ENCODE measurements around the gene KRTAP4-8. TPM values are rescaled to one million over a fixed set of nuclear protein-coding genes. Genes with fewer than 3 reads are reported as not detected.

Gene KRTAP4-8
- total and polyA plus RNA-seq, 2 of the 8 experiments (the other 6 are each of a cell fraction or from before 2014, with no cell fraction given): not detected

DNA sequence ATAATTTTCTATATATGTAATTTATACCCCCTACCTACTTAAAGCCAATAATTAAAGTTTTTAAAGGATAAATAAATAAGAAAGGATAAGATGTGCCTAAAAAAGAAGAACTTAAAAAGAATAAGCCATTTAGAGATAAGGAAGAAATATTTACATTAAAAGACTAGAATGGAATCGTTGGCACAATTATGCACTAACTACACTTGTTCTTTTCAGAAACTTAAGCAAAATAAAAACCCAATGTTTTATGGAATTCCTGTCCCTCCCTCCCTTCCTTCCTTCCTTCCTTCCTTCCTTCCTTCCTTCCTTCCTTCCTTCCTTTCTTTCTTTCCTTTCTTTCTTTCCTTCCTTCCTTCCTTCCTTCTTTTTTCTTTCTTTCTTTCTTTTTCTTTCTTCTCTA is 46.9 kb upstream of the KRTAP4-8 start:
- H3K56ac ChIP-seq (replicated peaks; ENCODE audit: insufficient read length, low read depth, low read length): no peak overlapping the region
- H2AK5ac ChIP-seq (ENCODE audit: low read depth, low read length): no peak overlapping the region
- H2BK15ac ChIP-seq (ENCODE audit: low read length): no peak overlapping the region
- H3K4me3 ChIP-seq (ENCODE audit: extremely low read depth in 1 of 4, insufficient read depth in 2 of 4, low read depth in 3 of 4, low read length in 4 of 4): no peak overlapping the region
- no peak overlapping the region for H3K14ac ChIP-seq (ENCODE audit: insufficient read length)
- H3K4me1 ChIP-seq (replicated peaks in 1 of 4; ENCODE audit: control insufficient read depth in 3 of 4, insufficient read depth in 4 of 4, low read length in 3 of 4): no peaks in the 10 kb centered on the region
- H2BK5ac ChIP-seq (ENCODE audit: low read depth, low read length): no peak overlapping the region
- CTCF ChIA-PET (ENCODE audit: partially characterized antibody): no interaction called here
- H3K4me2 ChIP-seq (ENCODE audit: insufficient read depth in 1 of 2, low read depth in 2 of 2, low read length in 2 of 2): no peak overlapping the region
- no peak for FAIRE-seq
- no peak overlapping the region for H2BK12ac ChIP-seq (ENCODE audit: low read depth, low read length)
- WGBS, 2 experiments (ENCODE audit: extremely low coverage in 1 of 2, insufficient coverage in 1 of 2, insufficient read length in 1 of 2, insufficient replicate concordance in 2 of 2, low coverage in 1 of 2, low lambda C conversion rate in 2 of 2, missing lambda C conversion rate in 1 of 2): 100% methylated on average over 1 of the region's 1 CpG; no CpG with 5 or more reads in 1 of the 2 experiments
- no peak overlapping the region for H2BK20ac ChIP-seq (ENCODE audit: low read length)
- no peak overlapping the region for H4K5ac ChIP-seq (ENCODE audit: insufficient read length, low read depth, low read length)
- no peaks in the 10 kb centered on the region for H4K20me1 ChIP-seq (replicated peaks in 1 of 2; ENCODE audit: control insufficient read depth in 1 of 2, insufficient read depth in 2 of 2, low read length in 2 of 2)
- H3K4ac ChIP-seq (replicated peaks; ENCODE audit: insufficient read length, low read depth, low read length): no peak overlapping the region
- no peaks in the 10 kb centered on the region for H3K79me1 ChIP-seq (ENCODE audit: low read depth, low read length)
- H2BK120ac ChIP-seq (replicated peaks; ENCODE audit: low read depth, low read length): no peak overlapping the region
- H3K9me3 ChIP-seq (ENCODE audit: insufficient read depth in 2 of 2, low read depth in 1 of 2, low read length in 1 of 2): peaks cover 10 to 12% of the 10 kb centered on the region in 2 experiments; a peak in 3 of 4 replicates
- no peaks in the 10 kb centered on the region for H3K27me3 ChIP-seq (replicated peaks in 1 of 4; ENCODE audit: control insufficient read depth in 3 of 4, extremely low read depth in 1 of 4, insufficient read depth in 3 of 4, low read length in 3 of 4)
- POLR2A ChIA-PET (ENCODE audit: partially characterized antibody): no interaction called here
- H3K27ac ChIP-seq (ENCODE audit: low read depth, low read length): no peak overlapping the region
- H4K8ac ChIP-seq (ENCODE audit: extremely low read depth, insufficient read depth, low read length): no peak overlapping the region
- H3K18ac ChIP-seq (ENCODE audit: extremely low read depth, low read length): no peak overlapping the region
- H2AFZ ChIP-seq (ENCODE audit: low read length): no peak overlapping the region
- no peaks in the 10 kb centered on the region for H3K79me2 ChIP-seq (ENCODE audit: control insufficient read depth in 1 of 2, insufficient read depth in 2 of 2, low read length in 2 of 2)
- no peak overlapping the region for H4K91ac ChIP-seq (replicated peaks; ENCODE audit: insufficient read length, low read length)
- no peak for DNase-seq (ENCODE audit: low read depth in 1 of 2, low spot score in 2 of 2)
- no peak for TF ChIP-seq SIN3A (conservative IDR thresholded peaks at IDR 0.05 in 1 of 2, IDR thresholded peaks at IDR 0.05 in 1 of 2; ENCODE audit: low read depth in 1 of 2, low read length in 2 of 2)
- no peaks in the 10 kb centered on the region for H3K36me3 ChIP-seq (ENCODE audit: control insufficient read depth in 2 of 4, insufficient read depth in 4 of 4, low read length in 3 of 4)
- H3K23me2 ChIP-seq (ENCODE audit: low read depth, low read length): peaks cover 2% of the 10 kb centered on the region; the same call in 1 of the 2 replicates
- H3K23ac ChIP-seq (ENCODE audit: insufficient read length): no peak overlapping the region
- H3K9ac ChIP-seq (replicated peaks in 1 of 4; ENCODE audit: extremely low read depth in 1 of 4, low read depth in 3 of 4, low read length in 3 of 4): no peak overlapping the region
